GM19463 (cell line): ENCODE results near the gene HACD1.

Source experiments
- ATAC-seq: cut with Tn5 transposase; IDR thresholded peaks from one replicate; pipeline ENCODE4 v1.9.1; 2021; ENCODE audit warnings: mild to moderate bottlenecking, moderate library complexity; ENCODE audit not compliant: unreplicated experiment

The HACD1 gene

GRCh38 chr10:17617031-17617911, at the start of gene HACD1:
Gene HACD1, minus strand, starts transcription at chr10:17617374. Its CDS starts 35 bp downstream, at chr10:17617339.
- ATAC-seq, result peak; percentile 69

GRCh38 chr10:17665747-17666146, 48.6 kb upstream of the HACD1 start:
- no peak for ATAC-seq

GRCh38 chr10:17663450-17663849, 46.3 kb upstream of the HACD1 start:
- no peak for ATAC-seq

GRCh38 chr10:17662193-17663138, 45.3 kb upstream of the HACD1 start:
- ATAC-seq, result no peak

- no peak for ATAC-seq
These were observed 44.3 kb upstream of the HACD1 start for GRCh38 chr10:17661510-17661909.

- ATAC-seq, result no peak
These were observed 43.7 kb upstream of the HACD1 start for GRCh38 chr10:17660921-17661320.

- ATAC-seq, result no peak
These were observed 42.2 kb upstream of the HACD1 start for GRCh38 chr10:17659365-17659764.

GRCh38 chr10:17657103-17657500, 39.9 kb upstream of the HACD1 start:
- ATAC-seq, result no peak

GRCh38 chr10:17655567-17656146, 38.5 kb upstream of the HACD1 start:
- peak; percentile 89 for ATAC-seq

- ATAC-seq, result peak; percentile 6
These were observed 37.8 kb upstream of the HACD1 start for GRCh38 chr10:17655009-17655408.

- no peak for ATAC-seq
These were observed 35.4 kb upstream of the HACD1 start for GRCh38 chr10:17652585-17652984.

GRCh38 chr10:17651896-17652295, 34.7 kb upstream of the HACD1 start:
- ATAC-seq, result no peak

GRCh38 chr10:17650416-17650815, 33.2 kb upstream of the HACD1 start:
- ATAC-seq, result no peak

GRCh38 chr10:17649836-17650235, 32.7 kb upstream of the HACD1 start:
- ATAC-seq, result no peak

- no peak for ATAC-seq
These were observed 31.9 kb upstream of the HACD1 start for GRCh38 chr10:17649052-17649451.

- ATAC-seq, result no peak
These were observed 31.3 kb upstream of the HACD1 start for GRCh38 chr10:17648243-17649035.

GRCh38 chr10:17647326-17647725, 30.2 kb upstream of the HACD1 start:
- ATAC-seq, result no peak

- no peak for ATAC-seq
These were observed 28.6 kb upstream of the HACD1 start for GRCh38 chr10:17645621-17646345.

GRCh38 chr10:17644485-17644943, 27.3 kb upstream of the HACD1 start:
- peak; percentile 28 for ATAC-seq
